Caco-2 (cell line): ENCODE results near the gene MEF2D. TPM values are rescaled to one million over a fixed set of nuclear protein-coding genes. Genes with fewer than 3 reads are reported as not detected.

Source experiments
- BruUV-seq: library from RNA; stranded (reverse); fragments of 400-500 nt; replicated peaks from 2 replicates; lab custom pipeline; 2021; lab: Mats Ljungman, UMichigan
- CTCF ChIA-PET: fragments of 300-600 bp; sonication (Branson Sonifier 250); formaldehyde crosslinking; loops from one replicate; lab custom pipeline; 2022; ENCODE audit warnings: antibody characterized with exemption; lab: Charles Lee
- POLR2A ChIA-PET: fragments of 300-600 bp; sonication (Branson Sonifier 250); formaldehyde crosslinking; loops from one replicate; lab custom pipeline; 2022; ENCODE audit warnings: antibody characterized with exemption; lab: Charles Lee
- DNase-seq, 2 experiments: peaks; one replicate each; pipeline versions ENCODE4 v3.0.0 to v3.0.0-alpha.2; 2020 to 2022
- H3K27me3 ChIP-seq: replicated peaks from 2 replicates; pipeline ENCODE4 v1.6.0; 2011; ENCODE audit warnings: low read length; ENCODE audit not compliant: control insufficient read depth, insufficient read depth
- H3K36me3 ChIP-seq: 2 replicates; pipeline ENCODE4 v1.5.1; 2011; ENCODE audit warnings: low read length; ENCODE audit not compliant: control insufficient read depth, insufficient read depth
- H3K4me1 ChIP-seq: fragments of 250-450 bp; sonication (Bioruptor Pico); 2 replicates; pipeline ENCODE4 v1.5.1; 2020; ENCODE audit warnings: mild to moderate bottlenecking
- H3K4me3 ChIP-seq: 2 replicates; pipeline ENCODE4 v1.5.1; 2011; ENCODE audit warnings: low read depth, mild to moderate bottlenecking, control low read depth, low read length
- H3K9me3 ChIP-seq: fragments of 250-450 bp; sonication (Bioruptor Pico); 2 replicates; pipeline ENCODE4 v1.5.1; 2020; ENCODE audit warnings: mild to moderate bottlenecking, moderate library complexity
- H3K27ac Mint-ChIP-seq: one replicate; pipeline ENCODE4 v1.8.0; 2022; ENCODE audit warnings: mixed read lengths; ENCODE audit not compliant: unreplicated experiment
- H3K27me3 Mint-ChIP-seq: one replicate; pipeline ENCODE4 v1.8.0; 2022; ENCODE audit warnings: mixed read lengths; ENCODE audit not compliant: insufficient read depth, unreplicated experiment
- H3K36me3 Mint-ChIP-seq: one replicate; pipeline ENCODE4 v1.8.0; 2022; ENCODE audit warnings: mild to moderate bottlenecking, mixed read lengths; ENCODE audit not compliant: insufficient read depth, unreplicated experiment
- H3K4me1 Mint-ChIP-seq: one replicate; pipeline ENCODE4 v1.8.0; 2022; ENCODE audit warnings: low read depth, mixed read lengths; ENCODE audit not compliant: unreplicated experiment
- H3K4me3 Mint-ChIP-seq: one replicate; pipeline ENCODE4 v1.8.0; 2022; ENCODE audit warnings: mild to moderate bottlenecking, moderate library complexity, mixed read lengths; ENCODE audit not compliant: unreplicated experiment
- H3K9me3 Mint-ChIP-seq: one replicate; pipeline ENCODE4 v1.8.0; 2022; ENCODE audit warnings: mixed read lengths; ENCODE audit not compliant: unreplicated experiment
- intact Hi-C: fragments of 100-400 bp; cut with micrococcal nuclease; formaldehyde crosslinking; loops from one replicate; pipeline ENCODE4 v1.10.0; 2022; ENCODE audit not compliant: unreplicated experiment
- total RNA-seq: library from RNA; stranded (reverse); gene quantifications from 2 replicates; pipeline ENCODE4 v1.2.3, GENCODE V29; 2022
- TF ChIP-seq, protein P1 (sequence below), 2 experiments: fragments of 200-600 bp in 1 of 2; IDR thresholded peaks; 1 replicate in 1 of 2; 2 replicates in 1 of 2; pipeline versions ENCODE4 v1.5.1 to v1.8.0; 2011 to 2022; ENCODE audit warnings: antibody characterized with exemption in 1 of 2, control low read depth in 1 of 2, inconsistent platforms in 1 of 2, low read depth in 1 of 2, low read length in 1 of 2, mild to moderate bottlenecking in 1 of 2, moderate library complexity in 1 of 2; ENCODE audit not compliant: insufficient read depth in 1 of 2, severe bottlenecking in 1 of 2, unreplicated experiment in 1 of 2

MEF2D gene
- total RNA-seq, 1 experiment from 2014 or later = 18.6 TPM

DNA sequence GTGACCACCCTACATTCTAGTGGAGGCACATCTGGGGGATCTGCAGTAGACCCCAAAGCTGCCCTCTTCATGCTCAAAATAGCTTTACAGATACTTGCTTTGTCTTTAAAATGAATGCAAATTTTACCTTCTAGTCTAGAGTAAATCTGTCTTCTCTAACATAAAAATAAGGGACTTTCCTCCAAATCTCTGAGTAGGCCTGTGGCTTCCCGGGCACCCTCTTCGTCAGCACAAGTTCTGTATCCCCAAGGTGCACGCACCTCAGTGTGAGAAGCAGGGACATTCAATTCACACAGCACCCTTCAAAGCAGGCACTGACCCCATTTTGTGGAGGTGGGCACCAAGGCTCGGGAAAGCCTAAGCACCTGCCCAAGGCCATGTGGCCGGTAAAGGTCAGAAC, 19.0 kb downstream of the MEF2D start:
- BruUV-seq = no TSS peak
- DNase-seq = no peak
- ChIA-PET POLR2A (no interaction called here), CTCF (interaction anchor here (1.4 to 2.0 kb wide), 2 partner anchors 19 to 24 kb away, joined by 9 to 15 read pairs; partner anchors contain the start of gene MEF2D)
- no peak overlapping the region for H3K27ac Mint-ChIP-seq
- no peaks in the 10 kb centered on the region for H3K4me1 Mint-ChIP-seq
- Histone ChIP-seq H3K36me3 (peaks cover 7% of the 10 kb centered on the region), H3K4me3 (no peak overlapping the region), H3K4me1 (no peaks in the 10 kb centered on the region), H3K9me3 (no peaks in the 10 kb centered on the region), H3K27me3 (no peaks in the 10 kb centered on the region)
- intact Hi-C loops = loop anchor here (2.0 kb wide), 1 partner anchor 25 kb away; no protein-coding TSS in a partner anchor
- no peak overlapping the region for H3K4me3 Mint-ChIP-seq
- no peaks in the 10 kb centered on the region for H3K27me3 Mint-ChIP-seq
- no peaks in the 10 kb centered on the region for H3K9me3 Mint-ChIP-seq
- TF ChIP-seq, protein P1, sequence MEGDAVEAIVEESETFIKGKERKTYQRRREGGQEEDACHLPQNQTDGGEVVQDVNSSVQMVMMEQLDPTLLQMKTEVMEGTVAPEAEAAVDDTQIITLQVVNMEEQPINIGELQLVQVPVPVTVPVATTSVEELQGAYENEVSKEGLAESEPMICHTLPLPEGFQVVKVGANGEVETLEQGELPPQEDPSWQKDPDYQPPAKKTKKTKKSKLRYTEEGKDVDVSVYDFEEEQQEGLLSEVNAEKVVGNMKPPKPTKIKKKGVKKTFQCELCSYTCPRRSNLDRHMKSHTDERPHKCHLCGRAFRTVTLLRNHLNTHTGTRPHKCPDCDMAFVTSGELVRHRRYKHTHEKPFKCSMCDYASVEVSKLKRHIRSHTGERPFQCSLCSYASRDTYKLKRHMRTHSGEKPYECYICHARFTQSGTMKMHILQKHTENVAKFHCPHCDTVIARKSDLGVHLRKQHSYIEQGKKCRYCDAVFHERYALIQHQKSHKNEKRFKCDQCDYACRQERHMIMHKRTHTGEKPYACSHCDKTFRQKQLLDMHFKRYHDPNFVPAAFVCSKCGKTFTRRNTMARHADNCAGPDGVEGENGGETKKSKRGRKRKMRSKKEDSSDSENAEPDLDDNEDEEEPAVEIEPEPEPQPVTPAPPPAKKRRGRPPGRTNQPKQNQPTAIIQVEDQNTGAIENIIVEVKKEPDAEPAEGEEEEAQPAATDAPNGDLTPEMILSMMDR (IDR thresholded peaks at IDR 0.05; ENCODE audit: insufficient read depth in 1 of 2, low read depth in 1 of 2, low read length in 1 of 2, severe bottlenecking in 1 of 2, unreplicated experiment in 1 of 2) = no peak
- H3K36me3 Mint-ChIP-seq = peaks cover 15% of the 10 kb centered on the region

DNA sequence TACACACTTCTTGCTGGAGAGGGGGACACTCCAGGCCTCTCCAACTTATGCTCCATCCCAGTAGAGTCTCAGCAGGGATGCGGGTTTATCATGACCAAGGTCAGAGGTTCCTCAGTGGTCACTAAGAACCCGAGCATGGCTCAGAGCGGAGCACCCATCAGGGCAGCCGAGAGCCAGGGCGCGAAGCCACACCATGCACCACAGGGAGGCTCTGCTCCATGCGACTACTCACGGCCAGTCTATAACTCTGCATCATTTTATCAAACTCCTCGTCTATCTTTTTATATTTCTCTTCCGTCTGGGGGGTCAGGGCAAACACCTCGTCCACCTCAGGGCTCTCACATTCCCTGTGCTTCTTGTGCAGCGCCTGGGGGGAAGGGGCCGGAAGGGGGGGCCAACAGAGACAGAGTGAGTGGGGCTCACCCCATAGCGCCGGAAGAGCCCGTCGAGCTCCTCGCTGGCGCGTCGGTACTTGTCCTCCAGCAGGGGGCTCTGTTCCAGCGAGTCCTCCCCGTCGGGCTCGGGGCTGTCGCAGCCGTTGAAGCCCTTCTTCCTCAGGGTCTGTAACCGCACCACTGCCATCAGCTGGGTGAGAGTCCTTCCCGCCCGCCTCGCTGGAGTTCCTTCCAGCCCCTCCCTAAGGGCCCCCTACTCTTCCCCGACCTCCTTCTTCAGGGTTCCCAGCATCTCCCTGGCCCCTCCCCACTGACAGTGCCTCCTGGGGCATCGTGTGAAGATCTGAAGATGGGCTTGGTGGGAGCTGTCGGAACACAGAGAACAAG, 20.0 kb downstream of the MEF2D start:
- no peaks in the 10 kb centered on the region for H3K9me3 ChIP-seq
- TF ChIP-seq, protein P1 (IDR thresholded peaks at IDR 0.05; ENCODE audit: insufficient read depth in 1 of 2, low read depth in 1 of 2, low read length in 1 of 2, severe bottlenecking in 1 of 2, unreplicated experiment in 1 of 2) = peak; percentile 63 to 68
- BruUV-seq = no TSS peak
- Mint-ChIP-seq H3K4me3 (no peak overlapping the region), H3K4me1 (no peaks in the 10 kb centered on the region), H3K27me3 (no peaks in the 10 kb centered on the region), H3K27ac (no peak overlapping the region), H3K9me3 (no peaks in the 10 kb centered on the region), H3K36me3 (peaks cover 23% of the 10 kb centered on the region)
- CTCF ChIA-PET = interaction anchor here (0.5 to 2.0 kb wide), 8 partner anchors 9 to 95 kb away, joined by 3 to 15 read pairs (median 3); partner anchors contain the start of gene MEF2D
- intact Hi-C loops = loop anchor here (2.0 kb wide), 1 partner anchor 24 kb away; no protein-coding TSS in a partner anchor
- H3K36me3 ChIP-seq = peaks cover 7% of the 10 kb centered on the region
- no peak overlapping the region for H3K4me3 ChIP-seq
- POLR2A ChIA-PET = interaction anchor here (1.0 kb wide), 1 partner anchor 20 kb away, joined by 6 read pairs; the partner anchor contains the start of gene MEF2D
- peak in 1 of 2 experiments; percentile 52 for DNase-seq
- no peaks in the 10 kb centered on the region for H3K27me3 ChIP-seq
- H3K4me1 ChIP-seq = no peaks in the 10 kb centered on the region

DNA sequence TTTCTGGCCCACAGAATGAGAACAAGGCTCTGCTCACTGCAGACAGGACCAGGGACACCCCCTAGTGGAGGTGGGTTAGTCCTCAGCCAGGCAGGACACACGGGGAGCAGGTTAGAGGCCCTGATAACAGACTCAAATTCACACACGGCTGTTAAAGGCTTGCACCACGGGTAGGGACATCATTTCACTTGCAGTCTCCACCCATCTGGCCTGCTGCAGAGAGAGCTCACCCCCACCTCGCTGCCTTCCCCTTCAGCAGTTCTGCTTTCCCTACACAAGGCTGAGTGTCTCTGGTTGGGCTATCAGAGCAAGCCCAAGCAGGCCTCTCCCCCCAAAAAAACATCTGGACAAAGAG, 20.6 kb downstream of the MEF2D start:
- POLR2A ChIA-PET = interaction anchor here (1.0 kb wide), 1 partner anchor 21 kb away, joined by 6 read pairs; the partner anchor contains the start of gene MEF2D
- Mint-ChIP-seq H3K36me3 (peaks cover 29% of the 10 kb centered on the region), H3K27ac (no peak overlapping the region)

More for the DNA sequence above, 20.6 kb downstream of the MEF2D start:
- Histone ChIP-seq H3K9me3 (no peaks in the 10 kb centered on the region), H3K4me3 (no peak overlapping the region), H3K27me3 (no peaks in the 10 kb centered on the region), H3K4me1 (no peaks in the 10 kb centered on the region), H3K36me3 (peaks cover 7% of the 10 kb centered on the region)
- CTCF ChIA-PET = interaction anchor here (0.5 to 2.0 kb wide), 8 partner anchors 8 to 94 kb away, joined by 3 to 15 read pairs (median 3); partner anchors contain the start of gene MEF2D
- Mint-ChIP-seq H3K4me1 (no peaks in the 10 kb centered on the region), H3K27me3 (no peaks in the 10 kb centered on the region), H3K4me3 (no peak overlapping the region), H3K9me3 (no peaks in the 10 kb centered on the region)
- DNase-seq = peak in 1 of 2 experiments; percentile 21
- BruUV-seq = no TSS peak
- intact Hi-C loops = loop anchor here (2.0 kb wide), 1 partner anchor 23 kb away; no protein-coding TSS in a partner anchor
- TF ChIP-seq, protein P1 (IDR thresholded peaks at IDR 0.05; ENCODE audit: insufficient read depth in 1 of 2, low read depth in 1 of 2, low read length in 1 of 2, severe bottlenecking in 1 of 2, unreplicated experiment in 1 of 2) = peak in 1 of 2 experiments; percentile 42
